ENCODE results near the gene CACNA1D.

Gene CACNA1D

GRCh38 chr3:53577506-53577905, 83.1 kb downstream of the CACNA1D start:
- no peak for DNase-seq (ENCODE audit: low read depth in 2 of 2)

- DNase-seq (ENCODE audit: low read depth in 2 of 2) = no peak
These were observed 85.2 kb downstream of the CACNA1D start for GRCh38 chr3:53579636-53580035.

- no peak for DNase-seq (ENCODE audit: low read depth in 2 of 2)
These were observed 87.3 kb downstream of the CACNA1D start for GRCh38 chr3:53581671-53582070.

GRCh38 chr3:53583161-53583690, 88.8 kb downstream of the CACNA1D start:
- DNase-seq (ENCODE audit: low read depth in 2 of 2) = no peak

- DNase-seq (ENCODE audit: low read depth in 2 of 2) = no peak
These were observed 90.6 kb downstream of the CACNA1D start for GRCh38 chr3:53585049-53585448.

GRCh38 chr3:53585627-53586026, 91.2 kb downstream of the CACNA1D start:
- DNase-seq (ENCODE audit: low read depth in 2 of 2) = no peak

- no peak for DNase-seq (ENCODE audit: low read depth in 2 of 2)
These were observed 93.7 kb downstream of the CACNA1D start for GRCh38 chr3:53588122-53588521.

- no peak for DNase-seq (ENCODE audit: low read depth in 2 of 2)
These were observed 94.8 kb downstream of the CACNA1D start for GRCh38 chr3:53589201-53589600.

GRCh38 chr3:53589806-53590205, 95.4 kb downstream of the CACNA1D start:
- no peak for DNase-seq (ENCODE audit: low read depth in 2 of 2)

- no peak for DNase-seq (ENCODE audit: low read depth in 2 of 2)
These were observed 96.2 kb downstream of the CACNA1D start for GRCh38 chr3:53590606-53591005.

GRCh38 chr3:53591646-53592045, 97.2 kb downstream of the CACNA1D start:
- DNase-seq (ENCODE audit: low read depth in 2 of 2) = no peak

GRCh38 chr3:53592862-53593261, 98.5 kb downstream of the CACNA1D start:
- no peak for DNase-seq (ENCODE audit: low read depth in 2 of 2)

- no peak for DNase-seq (ENCODE audit: low read depth in 2 of 2)
These were observed 99.2 kb downstream of the CACNA1D start for GRCh38 chr3:53593611-53594010.

- no peak for DNase-seq (ENCODE audit: low read depth in 2 of 2)
These were observed 99.9 kb downstream of the CACNA1D start for GRCh38 chr3:53594276-53594675.

- DNase-seq (ENCODE audit: low read depth in 2 of 2) = no peak
These were observed 101.2 kb downstream of the CACNA1D start for GRCh38 chr3:53595660-53596059.

GRCh38 chr3:53597136-53597915, 102.9 kb downstream of the CACNA1D start:
- no peak for DNase-seq (ENCODE audit: low read depth in 2 of 2)

- no peak for DNase-seq (ENCODE audit: low read depth in 2 of 2)
These were observed 105.4 kb downstream of the CACNA1D start for GRCh38 chr3:53599771-53600170.

GRCh38 chr3:53602866-53603265, 108.5 kb downstream of the CACNA1D start:
- no peak for DNase-seq (ENCODE audit: low read depth in 2 of 2)

- DNase-seq (ENCODE audit: low read depth in 2 of 2) = no peak
These were observed 109.8 kb downstream of the CACNA1D start for GRCh38 chr3:53604232-53604631.

- DNase-seq (ENCODE audit: low read depth in 2 of 2) = no peak
These were observed 112.4 kb downstream of the CACNA1D start for GRCh38 chr3:53606793-53607192.

- no peak for DNase-seq (ENCODE audit: low read depth in 2 of 2)
These were observed 118.1 kb downstream of the CACNA1D start for GRCh38 chr3:53612508-53612907.

GRCh38 chr3:53613125-53613524, 118.7 kb downstream of the CACNA1D start:
- DNase-seq (ENCODE audit: low read depth in 2 of 2) = no peak

- DNase-seq (ENCODE audit: low read depth in 2 of 2) = no peak
These were observed 119.9 kb downstream of the CACNA1D start for GRCh38 chr3:53614307-53614706.

- DNase-seq (ENCODE audit: low read depth in 2 of 2) = no peak
These were observed 121.9 kb downstream of the CACNA1D start for GRCh38 chr3:53616321-53616720.

Data from stimulated activated CD8-positive, alpha-beta memory T cell treated with anti-CD3 and anti-CD28 coated beads, Interleukin-2, amount 100 ng/mL, for 48 hours (primary cell).